IPS-NIHi7 (cell line): ENCODE data around the gene HSBP1L1.
"Not testable (repeated sequence)": the region's sequence is repeated elsewhere in the genome, so short reads cannot be mapped to it uniquely, and the experiment has no call there.

ENCODE experiments used
- DNase-seq: peaks from one replicate; pipeline ENCODE4 v3.0.0; 2012; ENCODE audit warnings: mixed read lengths; ENCODE audit errors: extremely low spot score

Gene HSBP1L1

DNA sequence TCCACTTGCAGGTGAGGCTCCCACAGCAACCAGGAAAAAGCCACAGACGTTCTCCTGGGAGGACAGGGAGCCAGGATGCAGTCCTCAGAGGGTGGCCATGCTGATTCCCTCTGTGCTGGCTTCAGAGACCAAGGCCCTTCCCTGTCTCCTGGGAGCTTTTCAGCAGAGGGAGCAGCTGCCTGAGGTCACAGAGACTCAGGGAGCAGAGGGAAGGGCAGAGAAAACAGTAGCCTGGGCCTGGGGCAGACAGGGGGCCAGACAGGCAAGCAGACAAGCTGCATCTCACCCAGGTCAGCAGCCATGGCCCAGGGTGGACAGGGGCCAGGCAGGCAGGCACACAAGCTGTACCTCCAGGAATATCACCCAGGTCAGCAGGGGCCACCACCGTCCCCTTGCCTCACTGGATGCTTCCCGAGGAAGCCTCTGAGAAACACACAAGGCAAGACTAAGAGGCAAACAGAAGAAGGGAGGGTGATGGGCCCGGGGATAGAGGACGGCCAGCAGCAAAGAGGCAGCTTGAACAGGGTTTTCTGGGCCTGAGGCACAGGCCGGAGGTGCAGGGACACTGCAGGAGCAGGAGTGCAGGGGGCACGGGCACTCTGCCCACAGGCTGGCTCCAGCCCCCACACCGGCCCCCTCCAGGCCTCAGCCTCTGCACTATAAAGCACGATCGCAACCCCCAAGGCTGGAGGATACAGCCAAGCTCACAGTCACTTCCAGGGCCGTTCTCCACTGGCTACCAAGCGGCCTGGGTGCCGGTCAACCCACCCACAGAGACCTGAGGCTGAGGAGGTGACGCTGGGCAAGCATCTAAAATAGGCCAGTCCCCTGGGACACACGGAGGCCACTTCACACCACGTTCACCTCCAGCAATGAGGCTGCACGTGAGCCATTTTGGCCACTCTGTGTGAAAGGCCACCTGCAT is 19.1 kb upstream of the HSBP1L1 start:
- DNase-seq = no peak

DNA sequence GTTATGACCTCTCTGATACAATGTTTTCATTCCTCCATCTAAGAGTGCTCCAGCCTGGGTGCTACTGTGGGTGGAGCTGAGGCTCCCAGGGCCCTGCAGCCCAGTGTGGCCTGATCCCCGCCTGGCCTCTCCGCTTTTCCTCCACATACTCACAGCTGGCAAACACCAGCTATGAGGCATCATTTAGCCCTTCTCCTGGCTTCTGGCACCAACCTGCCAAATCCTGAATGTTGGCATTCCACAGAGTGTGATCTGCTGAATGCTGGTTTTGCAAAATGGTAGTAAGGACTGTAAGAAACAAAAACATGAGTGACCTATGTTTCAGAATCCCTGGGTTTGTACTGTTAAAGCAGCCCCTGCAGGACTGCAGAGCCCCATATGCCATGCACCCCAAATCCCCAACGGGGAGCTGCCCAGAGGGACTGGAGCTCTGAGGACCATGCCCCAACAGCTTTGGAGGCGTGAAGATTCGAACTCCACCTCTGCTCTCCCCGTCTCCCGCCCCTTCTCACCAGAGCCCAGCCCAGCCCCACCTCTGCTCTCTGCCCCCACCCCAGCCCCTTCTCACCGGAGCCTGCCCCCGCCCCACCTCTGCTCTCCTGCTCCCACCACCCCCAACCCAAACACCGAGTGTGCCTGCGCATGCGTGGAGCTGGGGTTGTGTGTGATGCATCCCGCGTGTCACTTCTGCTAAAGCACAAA is 17.2 kb upstream of the HSBP1L1 start:
- DNase-seq = no peak

DNA sequence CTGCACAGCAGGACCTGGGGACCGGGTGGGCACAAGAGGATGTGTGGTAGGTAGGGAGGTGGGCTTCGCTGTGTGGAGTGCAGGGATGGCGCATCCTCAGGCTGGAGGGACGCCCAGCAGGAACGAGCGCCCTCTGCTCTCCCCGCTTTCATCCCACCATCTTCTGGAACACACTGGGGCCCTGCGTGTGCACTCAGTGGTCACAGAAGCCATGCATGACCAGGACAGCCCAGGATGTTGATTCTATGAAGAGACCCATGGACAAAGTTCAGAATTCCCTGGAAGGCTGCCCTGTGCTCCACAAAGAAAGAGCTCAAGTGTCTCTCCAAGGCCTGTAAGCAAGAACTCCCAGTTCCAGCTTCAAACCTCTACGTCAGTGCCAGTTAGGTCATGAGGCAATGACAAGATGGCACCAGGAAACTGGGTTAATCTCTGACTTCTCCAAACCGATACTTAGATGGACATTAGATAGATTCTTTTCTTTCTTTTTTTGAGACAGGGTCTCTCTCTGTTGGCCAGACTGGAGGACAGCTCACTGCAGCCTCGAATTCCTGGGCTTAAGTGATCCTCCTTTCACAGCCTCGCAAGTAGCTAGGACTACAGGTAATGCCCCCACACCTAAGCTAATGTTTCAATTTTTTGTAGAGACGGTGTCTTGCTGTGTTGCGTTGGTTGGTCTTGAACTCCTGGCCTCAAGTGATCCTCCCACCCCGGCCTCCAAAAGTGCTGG is 16.4 kb upstream of the HSBP1L1 start:
- peak; percentile 6 for DNase-seq

DNA sequence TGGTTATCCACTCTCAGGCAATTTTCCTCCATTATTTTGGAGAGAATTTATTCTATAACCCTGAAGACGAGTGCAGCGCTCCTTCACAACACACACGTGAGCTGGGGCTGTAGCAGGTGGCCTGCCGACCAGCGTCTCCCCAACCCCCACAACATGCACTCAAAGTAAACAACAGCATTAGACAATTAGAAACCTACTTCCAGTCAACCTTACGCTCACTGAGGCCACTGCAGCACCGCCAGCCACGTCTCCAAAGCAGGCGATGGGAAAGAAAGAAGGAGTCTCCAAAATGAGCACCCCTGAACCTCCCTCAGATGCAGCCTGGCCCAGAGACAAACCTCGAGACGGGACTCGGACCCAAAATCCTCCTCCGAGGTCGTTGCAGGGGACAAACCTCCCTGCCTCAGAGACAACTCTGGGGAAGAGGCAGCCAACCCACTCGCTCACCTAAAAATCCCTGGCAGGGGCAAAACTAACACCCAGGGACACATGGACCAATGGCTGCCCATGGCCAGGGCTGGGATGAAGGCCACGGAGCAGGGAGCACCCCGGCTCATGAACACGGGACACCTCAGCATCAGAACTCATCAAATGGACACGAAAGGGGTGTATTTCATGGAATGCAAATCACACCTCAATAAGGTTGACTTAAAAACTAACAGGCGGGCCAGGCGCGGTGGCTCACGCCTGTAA is 15.6 kb upstream of the HSBP1L1 start:
- no peak for DNase-seq

DNA sequence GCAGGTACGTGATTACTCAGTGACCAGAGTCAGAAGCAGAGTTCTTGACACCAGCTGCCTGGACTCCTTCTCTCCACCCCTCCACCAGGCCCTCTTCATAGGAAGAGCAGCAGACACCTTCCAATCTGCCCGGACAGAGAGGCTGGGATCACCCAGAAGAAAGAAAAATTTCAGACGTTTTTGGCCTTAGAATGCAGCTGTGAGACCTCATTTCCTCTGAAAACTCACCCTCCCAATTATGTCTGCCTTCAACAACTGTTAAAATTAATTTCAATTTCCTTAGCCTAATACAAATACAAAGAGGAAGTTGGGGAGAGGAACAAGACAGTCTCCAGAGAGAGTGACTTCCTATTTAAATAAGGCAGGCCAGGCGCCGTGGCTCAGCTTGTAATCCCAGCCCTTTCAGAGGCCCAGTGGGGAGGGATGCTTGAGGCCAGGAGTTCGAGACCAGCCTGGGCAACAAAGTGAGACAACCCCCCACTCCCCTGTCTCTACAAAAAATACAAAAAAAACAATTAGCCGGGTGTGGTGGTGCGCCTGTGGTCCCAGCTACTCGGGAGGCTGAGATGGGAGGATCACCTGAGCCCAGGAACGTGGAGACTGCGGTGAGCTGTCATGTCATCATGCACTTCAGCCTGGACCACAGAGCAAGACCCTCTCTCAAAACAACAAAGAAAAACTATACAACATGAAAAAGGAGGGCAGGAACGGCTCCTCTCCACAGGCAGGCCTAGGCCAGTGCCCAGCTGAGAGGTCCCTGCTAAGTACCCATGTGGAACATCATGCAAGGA is 14.6 kb upstream of the HSBP1L1 start:
- no peak for DNase-seq

DNA sequence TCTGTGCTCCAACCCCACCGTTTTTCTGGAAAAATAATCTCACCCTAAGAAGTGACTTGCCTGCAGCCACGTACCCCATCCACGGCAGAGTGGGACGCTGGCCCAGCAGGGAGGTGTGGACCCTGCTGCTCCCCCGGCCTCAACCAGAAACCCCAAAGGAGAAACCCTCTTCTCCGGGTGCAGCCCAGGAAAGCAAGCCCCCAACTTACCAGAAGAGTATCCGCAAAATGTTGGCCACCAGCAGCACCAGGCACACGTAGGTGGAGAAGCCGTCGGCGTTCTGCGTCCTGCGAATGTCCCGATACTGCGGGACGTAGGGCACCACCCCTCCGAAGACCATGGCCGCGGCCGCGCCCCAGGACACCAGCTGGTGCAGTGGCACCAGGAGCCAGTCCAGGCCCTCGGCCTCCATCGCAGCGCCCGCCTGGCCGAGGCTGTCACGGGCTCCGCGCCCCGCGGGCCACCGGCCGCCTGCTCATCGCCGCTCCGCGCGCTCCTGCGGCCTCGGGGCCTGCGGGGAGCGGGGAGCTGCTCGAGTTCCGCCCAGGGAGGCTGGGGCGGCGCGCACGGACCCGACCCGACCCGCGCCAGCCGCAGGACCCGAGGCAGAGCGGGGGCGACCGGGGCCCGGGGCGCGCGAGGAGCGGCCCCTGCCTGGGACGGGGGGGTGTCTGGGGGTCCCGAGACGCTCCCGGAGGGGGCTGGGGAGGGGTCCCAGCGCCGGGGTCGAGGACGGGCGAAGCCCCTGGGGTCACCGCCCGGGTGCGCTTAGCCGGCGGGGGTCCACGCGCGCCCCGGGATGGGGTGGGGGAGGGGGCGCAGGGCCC is 13.7 kb upstream of the HSBP1L1 start:
- no peak for DNase-seq

DNA sequence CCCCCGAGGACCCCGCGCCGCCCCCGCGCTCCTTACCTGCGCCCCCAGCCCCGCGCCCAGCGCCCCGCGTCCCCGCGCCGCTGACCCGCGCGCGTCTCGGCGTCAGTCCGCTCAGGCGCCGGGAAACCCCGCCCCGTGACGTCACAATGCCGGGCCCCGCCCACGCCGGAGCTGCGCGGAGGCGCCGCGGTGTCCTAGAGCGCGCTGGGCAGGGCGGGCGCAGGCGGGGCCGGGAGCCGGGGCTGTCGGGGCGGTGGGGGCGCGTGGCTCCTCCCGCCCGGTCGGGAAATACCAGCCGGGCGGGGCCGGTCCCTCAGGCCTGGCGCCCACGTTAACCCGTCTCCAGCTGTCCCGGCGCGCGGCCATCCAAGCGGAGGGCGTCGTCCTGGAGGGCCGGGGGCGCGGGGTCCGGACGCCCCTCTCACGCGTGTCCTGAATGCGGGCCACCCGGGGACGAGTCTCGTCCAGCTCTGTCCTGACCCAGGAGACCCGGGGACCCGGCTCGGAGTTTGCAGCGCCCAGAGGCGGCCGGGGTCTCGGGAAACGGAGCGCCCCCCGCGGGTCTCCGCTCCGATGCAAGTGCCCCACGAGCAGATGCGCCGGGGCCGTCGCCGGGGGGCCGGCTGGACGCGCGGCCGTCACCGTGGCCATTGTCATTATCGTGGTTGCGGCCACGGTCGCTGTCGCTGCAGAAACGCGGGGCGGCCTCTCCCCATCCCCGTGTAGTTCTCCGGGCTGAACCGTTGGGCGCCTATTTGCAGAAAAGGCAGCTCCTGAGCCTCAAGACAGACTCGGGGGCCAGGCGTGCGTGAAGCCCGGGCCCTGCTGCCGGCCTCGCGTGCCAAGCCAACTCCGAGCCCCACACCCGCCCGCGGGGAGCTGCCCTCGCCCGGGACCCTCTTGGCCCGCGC is 12.6 kb upstream of the HSBP1L1 start, which contains the start of gene SLC66A2:
Gene SLC66A2 (minus strand): TSS at position 109 of the 911 bp plus-strand sequence. CDS start 727 bp downstream, outside the sequence.
- DNase-seq = peak; percentile 89

DNA sequence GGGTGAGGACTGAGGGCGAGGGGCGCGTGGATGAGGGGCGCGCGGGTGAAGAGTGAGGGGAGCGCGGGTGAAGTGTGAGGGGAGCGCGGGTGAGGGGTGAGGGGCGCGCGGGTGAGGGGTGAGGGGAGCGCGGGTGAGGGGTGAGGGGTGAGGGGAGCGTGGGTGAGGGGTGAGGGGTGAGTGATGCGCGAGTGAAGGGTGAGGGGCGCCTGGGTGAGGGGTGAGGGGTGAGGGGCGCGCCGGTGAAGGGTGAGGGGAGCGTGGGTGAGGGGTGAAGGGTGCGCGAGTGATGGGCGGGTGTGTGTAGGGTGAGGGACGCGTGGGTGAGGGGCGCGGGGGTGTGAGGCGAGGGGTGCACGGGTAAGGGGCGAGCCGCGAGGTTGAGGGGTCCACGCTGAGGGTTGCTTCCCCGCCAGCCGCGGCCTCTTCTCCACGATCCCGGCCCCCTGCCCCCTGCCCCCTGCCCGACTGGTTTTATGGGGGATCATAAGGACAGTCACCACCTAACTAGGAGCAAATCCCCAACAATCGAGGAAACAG is 11.9 kb upstream of the HSBP1L1 start:
- DNase-seq = no peak

DNA sequence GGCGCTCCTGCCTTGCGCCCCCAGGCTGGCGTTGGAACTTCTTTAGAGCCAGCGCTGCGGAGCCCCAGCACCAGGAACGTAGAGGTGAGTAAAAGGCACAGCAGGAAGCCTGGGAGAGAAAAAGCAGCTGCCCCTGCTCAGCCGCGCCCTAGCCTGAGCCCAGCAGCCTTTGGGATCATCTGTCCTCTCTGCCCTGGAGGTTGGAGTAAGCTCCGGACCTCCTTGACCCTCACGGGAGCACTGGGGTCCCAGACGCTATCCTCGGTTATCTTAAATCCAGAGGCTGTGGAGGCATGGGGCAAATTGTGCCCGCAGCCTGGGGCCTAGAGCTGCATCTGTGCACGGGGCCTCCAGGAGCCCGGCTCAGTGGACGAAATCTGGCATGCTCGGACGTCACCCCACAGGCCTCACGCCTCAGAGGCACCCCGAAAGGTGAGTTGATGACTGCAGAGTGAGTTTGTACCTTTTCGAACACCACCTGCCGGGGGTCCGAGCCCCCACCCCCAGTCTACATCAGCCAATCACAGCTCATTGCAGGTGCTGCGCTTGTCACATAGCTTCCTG is 11.4 kb upstream of the HSBP1L1 start:
- peak; percentile 51 for DNase-seq

DNA sequence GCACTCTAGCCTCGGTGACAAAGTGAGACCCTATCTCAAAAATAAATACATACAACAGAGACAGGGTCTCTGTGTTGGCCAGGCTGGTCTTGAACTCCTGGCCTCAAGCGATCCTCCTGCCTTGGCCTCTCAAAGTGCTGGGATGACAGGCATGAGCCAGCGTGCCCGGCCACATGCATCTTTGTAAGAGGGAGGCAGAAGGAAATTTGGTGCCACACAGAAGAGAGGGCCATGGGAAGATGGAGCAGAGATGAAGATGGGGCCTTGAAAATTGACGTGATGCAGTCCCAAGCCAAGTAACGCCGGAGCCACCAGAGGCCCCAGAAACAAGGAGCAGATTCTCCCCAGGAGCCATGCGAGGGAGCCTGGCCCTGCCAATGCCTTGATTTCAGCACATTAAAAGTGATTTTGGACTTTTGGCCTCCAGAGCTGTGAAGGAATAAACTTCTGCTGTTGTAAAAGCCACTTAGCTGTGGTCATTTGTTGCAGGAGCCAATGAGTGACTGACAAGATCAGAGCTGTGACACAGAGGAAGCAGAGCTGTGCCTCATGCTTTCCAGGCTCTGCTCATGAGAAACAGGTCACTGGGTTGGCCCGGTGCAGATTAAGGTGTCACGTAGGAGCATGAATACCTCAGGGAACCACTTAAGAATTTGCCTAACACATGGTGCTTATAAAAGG is 10.3 kb upstream of the HSBP1L1 start:
- peak; percentile 7 for DNase-seq

DNA sequence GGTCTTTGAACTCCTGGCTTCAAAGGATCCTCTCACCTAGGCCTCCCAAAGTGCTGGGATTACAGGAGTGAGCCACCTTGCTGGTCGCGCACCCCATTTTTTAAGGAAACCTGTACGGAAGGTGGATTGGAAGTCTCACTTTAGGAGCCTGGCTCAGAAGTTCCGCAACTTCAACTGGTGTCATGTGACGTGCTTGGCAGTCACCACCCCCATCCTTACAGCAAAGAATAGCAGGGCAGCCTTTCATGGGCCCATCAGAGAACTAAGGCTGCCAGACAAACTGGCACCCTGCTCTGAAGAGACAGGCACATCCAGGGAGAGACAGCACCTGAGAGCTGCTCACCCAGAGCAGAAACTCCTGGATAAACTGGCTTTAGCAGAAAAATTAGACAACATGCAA is 9.7 kb upstream of the HSBP1L1 start:
- DNase-seq = peak; percentile 10

DNA sequence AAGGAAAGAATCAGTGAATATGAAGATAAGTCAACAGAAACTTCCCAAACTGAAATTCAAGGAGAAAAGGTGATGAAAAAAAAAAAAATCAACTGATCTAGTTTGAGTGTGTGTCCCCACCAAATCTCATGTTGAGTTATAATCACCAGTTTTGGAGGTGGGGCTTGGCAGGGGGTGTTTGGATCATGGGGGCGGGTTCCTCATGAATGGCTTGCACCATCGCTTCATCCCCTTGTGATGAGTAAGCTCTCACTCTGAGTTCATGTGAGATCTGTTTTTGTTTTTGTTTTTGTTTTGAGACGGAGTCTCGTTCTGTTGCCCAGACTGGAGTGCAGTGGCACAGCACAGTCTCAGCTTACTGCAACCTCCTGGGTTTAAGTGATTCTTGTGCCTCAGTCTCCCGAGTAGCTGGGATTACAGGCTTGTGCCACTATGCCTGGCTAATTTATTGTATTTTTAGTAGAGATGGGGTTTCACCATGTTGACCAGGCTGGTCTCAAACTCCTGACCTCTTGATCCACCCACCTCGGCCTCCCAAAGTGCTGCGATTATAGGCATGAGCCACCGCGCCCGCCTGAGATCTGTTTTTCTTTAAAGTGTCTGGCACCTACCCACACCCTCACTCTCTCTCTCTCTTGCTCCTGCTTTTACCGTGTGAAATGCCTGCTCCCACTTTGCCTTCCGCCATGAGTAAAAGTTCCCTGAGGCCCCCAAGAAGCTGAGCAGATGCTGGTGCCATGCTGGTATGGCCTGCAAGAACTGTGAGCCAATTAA is 9.0 kb upstream of the HSBP1L1 start:
- no peak for DNase-seq

DNA sequence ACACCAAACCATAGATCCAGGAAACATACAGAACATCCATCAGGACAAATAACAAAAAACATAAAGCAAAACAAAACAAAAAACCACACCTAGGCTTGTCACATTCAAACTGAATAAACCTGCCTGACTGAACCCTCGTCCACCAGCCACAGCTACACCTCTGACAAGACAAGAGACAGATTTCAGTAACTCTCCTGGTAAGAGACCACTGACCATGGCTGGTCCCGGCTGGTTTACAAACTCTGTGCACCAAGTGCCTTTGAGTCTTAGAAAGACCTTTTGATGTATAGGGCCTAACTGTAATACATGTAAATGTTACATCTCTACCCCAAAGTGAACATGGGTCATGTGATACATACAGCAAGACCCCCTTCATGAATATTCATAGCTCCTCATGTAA is 8.2 kb upstream of the HSBP1L1 start:
- DNase-seq = no peak

DNA sequence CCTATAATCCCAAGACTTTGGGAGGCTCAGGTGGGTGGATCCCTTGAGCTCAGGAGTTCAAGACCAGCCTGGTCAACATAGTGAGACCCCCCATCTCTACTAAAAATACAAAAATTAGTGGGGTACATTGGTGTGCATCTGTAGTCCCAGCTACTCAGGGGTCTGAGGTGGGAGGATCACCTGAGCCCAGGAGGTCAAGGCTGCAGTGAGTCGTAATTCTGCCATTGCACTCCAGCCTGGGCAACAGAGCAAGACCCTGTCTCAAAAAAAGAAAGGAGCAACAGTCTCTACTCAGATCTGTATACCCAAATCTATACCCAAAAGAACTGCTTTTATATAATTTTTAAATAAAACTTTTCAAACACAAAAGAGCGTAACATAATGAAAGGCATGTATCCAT is 5.5 kb upstream of the HSBP1L1 start:
- no peak for DNase-seq

DNA sequence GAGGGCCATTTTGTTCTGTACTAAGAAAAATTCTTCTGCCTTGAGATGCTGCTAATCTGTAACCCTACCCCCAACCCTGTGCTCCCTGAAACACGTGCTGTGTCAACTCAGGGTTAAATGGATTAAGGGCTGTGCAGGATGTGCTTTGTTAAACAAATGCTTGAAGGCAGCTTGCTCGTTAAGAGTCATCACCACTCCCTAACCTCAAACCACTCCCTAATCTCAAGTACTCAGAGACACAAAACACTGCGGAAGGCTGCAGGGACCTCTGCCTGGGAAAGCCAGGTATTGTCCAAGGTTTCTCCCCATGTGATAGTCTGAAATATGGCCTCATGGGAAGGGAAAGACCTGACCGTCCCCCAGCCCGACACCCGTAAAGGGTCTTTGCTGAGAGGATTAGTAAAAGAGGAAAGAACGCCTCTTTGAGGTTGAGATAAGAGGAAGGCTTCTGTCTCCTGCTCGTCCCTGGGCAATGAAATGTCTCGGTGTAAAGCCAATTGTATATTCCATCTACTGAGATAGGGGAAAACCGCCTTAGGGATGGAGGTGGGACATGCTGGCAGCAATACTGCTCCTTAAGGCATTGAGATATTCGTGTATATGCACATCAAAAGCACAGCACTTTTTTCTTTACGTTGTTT is 4.2 kb upstream of the HSBP1L1 start:
- not testable (repeated sequence) for DNase-seq

DNA sequence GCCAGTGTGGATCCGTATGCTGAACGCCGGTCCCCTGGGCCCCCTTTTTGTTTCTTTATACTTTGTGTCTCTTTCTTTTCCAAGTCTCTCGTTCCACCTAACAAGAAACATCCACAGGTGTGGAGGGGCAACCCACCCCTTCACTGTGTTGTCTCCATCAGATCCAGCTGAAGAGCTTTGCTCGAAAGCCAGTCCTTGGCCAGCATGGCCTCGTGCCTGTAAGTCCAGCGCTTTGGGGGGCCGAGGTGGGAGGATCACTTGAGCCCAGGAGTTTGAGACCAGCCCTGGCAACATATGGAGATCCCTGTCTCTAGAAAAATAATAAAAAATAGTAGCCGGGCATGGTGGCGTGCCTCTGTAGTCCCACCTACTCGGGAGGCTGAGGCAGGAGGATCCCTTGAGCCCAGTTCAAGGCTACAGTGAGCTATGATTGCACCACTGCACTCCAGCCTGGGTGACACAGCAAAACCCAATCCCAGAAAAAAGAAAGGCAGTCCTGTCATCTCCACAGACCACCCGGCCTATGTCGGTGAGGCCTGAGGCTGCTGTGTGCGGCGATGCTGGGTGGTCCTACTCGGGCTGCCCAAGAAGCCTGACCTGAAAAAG is 3.4 kb upstream of the HSBP1L1 start:
- DNase-seq = no peak
